ENCODE measurements around the gene MYRF. TPM values are rescaled to one million over a fixed set of nuclear protein-coding genes. Genes with fewer than 3 reads are reported as not detected.

The MYRF gene
- total and polyA plus RNA-seq, 7 donors, result 0.01 to 0.24 (median 0.11) TPM; not detected in 1

DNA sequence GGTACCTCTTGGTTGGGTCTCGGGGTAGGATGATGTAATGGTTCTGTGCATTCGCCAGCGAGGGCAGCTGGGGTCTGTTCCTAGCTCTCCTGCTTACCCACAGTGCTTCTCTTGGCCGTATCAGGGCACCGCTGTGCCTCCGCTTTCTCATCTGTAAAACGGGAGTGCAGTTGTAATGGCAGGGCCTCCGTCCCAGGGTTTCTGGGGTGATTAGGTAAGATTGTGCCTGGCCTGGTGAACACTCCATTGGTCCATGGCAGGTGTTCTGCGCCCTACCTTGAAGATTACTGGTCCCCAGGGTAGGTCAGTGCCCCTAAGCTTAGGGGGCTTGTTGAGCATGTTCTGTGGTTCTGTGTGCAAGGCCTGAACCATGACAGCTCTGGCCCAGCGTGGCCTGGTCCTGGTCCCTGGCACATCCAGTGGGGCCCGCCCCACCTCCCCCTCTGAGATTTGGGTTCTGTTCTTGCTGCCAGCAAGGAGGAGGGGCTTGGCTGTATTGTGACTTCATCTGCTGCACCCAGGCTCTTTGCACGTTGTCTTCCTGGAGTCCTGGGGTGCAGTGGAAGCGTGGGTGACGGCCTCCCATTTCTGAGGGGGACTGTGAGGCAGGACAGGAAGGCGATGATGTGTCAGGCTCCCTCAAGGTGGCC lies 4.9 kb downstream of the MYRF start:
- no peak for TF ChIP-seq CTCF (IDR thresholded peaks at IDR 0.05)
- H3K9me3 ChIP-seq, result no peaks in the 10 kb centered on the region
- no peaks in the 10 kb centered on the region for H3K4me1 ChIP-seq
- 86 to 87% (median 86%) methylated on average over 15 of the region's 15 CpGs for WGBS, 3 donors
- H3K27ac ChIP-seq, result no peak overlapping the region
- H3K36me3 ChIP-seq (ENCODE audit: insufficient read depth in 1 of 2, low read depth in 1 of 2), result no peaks in the 10 kb centered on the region
- ATAC-seq (no peak), DNase-seq (no peak)
- H3K4me3 ChIP-seq, result no peak overlapping the region
- intact Hi-C loops (cut with DNase I), result no loop called here
- peaks cover 0 to 13% (median 5%) of the 10 kb centered on the region in 3 donors for H3K27me3 ChIP-seq (ENCODE audit: insufficient read depth in 3 of 3, low read length in 2 of 3)

GRCh38 chr11:61760946-61761345 lies 8.5 kb downstream of the MYRF start:
- Histone ChIP-seq H3K27ac (no peak overlapping the region), H3K36me3 (ENCODE audit: insufficient read depth in 1 of 2, low read depth in 1 of 2) (no peaks in the 10 kb centered on the region), H3K27me3 (ENCODE audit: insufficient read depth in 3 of 3, low read length in 2 of 3) (peaks cover 0 to 26% (median 10%) of the 10 kb centered on the region in 3 donors), H3K4me3 (no peak overlapping the region), H3K9me3 (no peaks in the 10 kb centered on the region), H3K4me1 (no peaks in the 10 kb centered on the region)
- ATAC-seq (no peak), DNase-seq (no peak)
- 36 to 53% (median 40%) methylated on average over 12 to 13 of the region's 13 CpGs for WGBS, 3 donors
- intact Hi-C loops (cut with DNase I), result no loop called here
- no peak for TF ChIP-seq CTCF (IDR thresholded peaks at IDR 0.05)

GRCh38 chr11:61761440-61762222 lies 9.2 kb downstream of the MYRF start:
- WGBS, 3 donors, result 68 to 79% (median 70%) methylated on average over 11 of the region's 11 CpGs
- ATAC-seq, result no peak
- Histone ChIP-seq H3K4me3 (no peak overlapping the region), H3K4me1 (no peaks in the 10 kb centered on the region), H3K36me3 (ENCODE audit: insufficient read depth in 1 of 2, low read depth in 1 of 2) (no peaks in the 10 kb centered on the region), H3K27me3 (ENCODE audit: insufficient read depth in 3 of 3, low read length in 2 of 3) (peaks cover 0 to 26% (median 10%) of the 10 kb centered on the region in 3 donors), H3K27ac (no peak overlapping the region), H3K9me3 (no peaks in the 10 kb centered on the region)
- no peak for DNase-seq
- no peak for TF ChIP-seq CTCF (IDR thresholded peaks at IDR 0.05)
- intact Hi-C loops (cut with DNase I), result no loop called here

DNA sequence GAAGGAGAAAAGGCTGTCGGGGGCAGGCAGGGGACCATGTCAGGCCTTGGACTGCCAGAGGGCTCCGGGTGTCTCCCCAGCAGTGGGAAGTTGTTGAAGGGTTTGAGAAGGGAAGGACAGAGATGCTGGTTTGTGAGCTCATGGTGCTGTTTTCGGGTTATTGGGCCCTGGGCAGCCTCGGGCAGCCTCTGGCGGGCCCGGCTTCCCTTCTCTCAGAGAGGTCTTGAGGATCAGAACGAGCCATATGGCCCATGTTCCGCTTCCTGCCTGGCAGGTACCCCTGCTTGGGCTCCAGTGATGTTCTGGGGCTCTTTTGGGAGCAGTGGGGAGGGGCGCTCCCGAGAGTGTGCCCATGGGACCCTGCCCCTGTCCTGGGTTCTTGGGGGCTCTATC lies 9.8 kb downstream of the MYRF start:
- 59 to 71% (median 61%) methylated on average over 8 to 10 of the region's 10 CpGs for WGBS, 3 donors
- no peaks in the 10 kb centered on the region for H3K9me3 ChIP-seq

More for the DNA sequence above, 9.8 kb downstream of the MYRF start:
- Histone ChIP-seq H3K27me3 (ENCODE audit: insufficient read depth in 3 of 3, low read length in 2 of 3) (peaks cover 0 to 26% (median 8%) of the 10 kb centered on the region in 3 donors), H3K36me3 (ENCODE audit: insufficient read depth in 1 of 2, low read depth in 1 of 2) (no peaks in the 10 kb centered on the region), H3K4me1 (no peaks in the 10 kb centered on the region), H3K4me3 (no peak overlapping the region), H3K27ac (no peak overlapping the region)
- intact Hi-C loops (cut with DNase I), result no loop called here
- DNase-seq (no peak), ATAC-seq (no peak)
- TF ChIP-seq CTCF (IDR thresholded peaks at IDR 0.05), result no peak

Data from psoas muscle (tissue), 8 donors.